Measurements from ENCODE around the gene CDIPT.
"Not testable (repeated sequence)": the region's sequence is repeated elsewhere in the genome, so short reads cannot be mapped to it uniquely, and the experiment has no call there.

The CDIPT gene, protein sequence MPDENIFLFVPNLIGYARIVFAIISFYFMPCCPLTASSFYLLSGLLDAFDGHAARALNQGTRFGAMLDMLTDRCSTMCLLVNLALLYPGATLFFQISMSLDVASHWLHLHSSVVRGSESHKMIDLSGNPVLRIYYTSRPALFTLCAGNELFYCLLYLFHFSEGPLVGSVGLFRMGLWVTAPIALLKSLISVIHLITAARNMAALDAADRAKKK

DNA sequence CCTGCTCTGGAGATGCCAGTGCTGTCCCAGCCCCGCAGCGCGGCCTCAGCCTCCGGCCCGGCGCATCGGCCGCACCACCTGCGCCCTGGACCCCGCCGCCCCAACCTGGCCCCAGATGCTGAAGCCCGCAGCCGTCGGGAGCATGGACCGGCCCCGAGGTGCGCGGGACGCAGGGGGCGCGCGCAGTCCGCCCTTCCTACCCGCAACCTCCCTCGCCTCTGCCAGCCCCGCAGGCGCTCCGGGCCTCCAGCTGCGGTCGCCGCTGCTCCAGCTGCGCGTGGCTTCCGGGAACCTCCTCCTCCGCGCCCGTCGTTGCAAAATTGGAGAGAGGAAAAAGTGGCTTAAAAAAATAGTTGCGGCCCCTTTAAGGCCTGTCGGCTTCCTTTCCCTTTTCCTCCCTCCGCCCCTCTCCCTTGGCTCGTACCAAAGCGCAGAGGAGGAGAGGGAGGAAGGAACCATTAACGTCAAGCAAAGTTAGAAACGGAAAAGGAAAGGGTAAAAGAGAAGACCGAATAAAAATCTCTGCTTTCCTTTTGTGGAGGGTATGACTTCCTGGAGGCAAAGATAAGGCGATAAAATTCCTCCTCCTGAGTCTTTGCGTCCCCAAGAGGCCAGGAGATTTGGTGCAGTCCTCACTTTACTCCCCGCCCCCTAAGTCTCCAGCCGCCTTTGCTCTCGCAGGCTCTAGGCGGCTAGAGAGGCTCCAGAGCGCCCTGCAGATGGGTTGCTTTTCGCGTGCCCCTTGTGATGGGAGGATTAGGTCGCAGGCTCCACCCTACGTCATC lies at the start of gene CDIPT:
CDIPT (minus strand) TSS at position 343 of the 785 bp plus-strand sequence. CDS start 369 bp downstream, outside the sequence.
- peak; percentile 88 for DNase-seq (ENCODE audit: low read depth, low spot score)

DNA sequence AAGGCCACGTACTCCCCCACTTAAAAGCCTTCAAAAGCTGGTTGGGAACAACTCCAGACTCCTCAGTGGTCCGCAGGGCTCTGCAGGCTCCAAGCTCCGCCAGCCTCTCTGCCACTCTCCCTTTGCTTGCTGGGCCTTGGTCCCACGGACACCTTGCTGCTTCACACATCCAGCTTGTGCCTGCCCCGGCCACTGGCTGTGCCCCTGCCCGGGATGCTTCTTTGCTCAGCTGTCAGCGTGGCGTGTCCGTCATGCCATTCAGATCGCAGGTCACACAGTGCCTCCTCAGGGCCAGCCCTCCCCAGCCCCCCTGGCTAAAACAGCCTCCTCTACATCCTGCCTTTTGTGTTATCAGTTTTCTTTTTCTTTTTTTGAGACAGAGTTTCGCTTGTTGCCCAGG lies 49.1 kb upstream of the CDIPT start:
- DNase-seq (ENCODE audit: low read depth, low spot score) = no peak

DNA sequence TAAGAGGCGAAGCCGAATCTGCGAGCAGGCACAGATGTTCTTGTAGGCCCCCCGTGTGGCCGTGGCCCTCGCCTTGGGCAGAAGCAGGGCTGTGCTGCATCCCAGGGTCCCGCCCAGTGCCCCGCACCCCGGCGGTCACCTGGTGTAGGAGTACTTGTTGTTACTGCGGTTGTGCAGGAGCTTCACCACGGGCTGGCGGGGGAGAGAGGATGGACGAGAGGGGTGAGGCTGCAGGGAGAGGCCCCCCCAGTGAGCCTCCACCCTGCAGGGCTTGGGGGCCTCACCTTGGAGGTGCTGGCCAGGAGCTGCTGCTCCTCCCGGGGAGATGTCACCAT lies 48.6 kb upstream of the CDIPT start:
- DNase-seq (ENCODE audit: low read depth, low spot score) = no peak

DNA sequence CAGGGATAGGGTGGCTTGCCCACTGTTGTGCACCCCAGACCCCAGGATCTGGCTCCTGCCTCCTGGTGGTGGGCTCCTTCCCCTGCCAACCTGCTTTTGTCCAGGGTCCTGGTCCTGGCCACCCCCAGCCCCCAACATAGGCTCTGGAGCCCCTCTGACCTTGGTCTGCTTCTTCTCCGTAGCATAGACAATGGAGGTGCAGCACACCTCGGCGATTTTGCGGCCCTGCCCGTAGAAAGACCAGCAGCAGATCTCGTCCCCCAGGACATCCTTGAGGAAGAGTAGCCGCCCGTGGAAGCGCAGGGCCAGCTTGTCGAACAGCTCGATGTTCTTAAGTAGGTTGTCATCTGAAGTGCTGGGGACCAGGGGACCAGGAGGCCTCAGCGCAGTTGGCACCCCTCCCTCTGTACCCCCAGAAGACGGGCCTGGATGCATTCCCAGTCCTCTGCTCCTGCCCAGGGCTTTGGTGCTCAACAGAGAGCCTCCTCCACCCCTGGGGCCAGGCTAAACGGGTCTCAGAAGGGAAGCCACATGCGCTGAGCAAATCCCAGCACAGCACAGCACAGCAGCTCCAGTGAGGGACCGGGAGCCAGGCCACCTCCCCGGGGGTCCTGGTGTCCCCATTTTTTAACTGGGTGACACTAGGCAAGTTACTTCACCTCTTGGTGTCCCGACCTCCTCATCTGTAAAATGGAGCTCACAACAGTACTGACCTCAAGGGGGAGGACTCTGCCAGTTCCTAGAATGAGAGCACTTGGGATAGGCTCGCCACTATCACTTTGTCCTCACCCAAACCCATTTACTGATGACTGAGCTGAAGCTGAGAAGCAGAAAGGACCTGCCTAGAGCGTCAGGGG lies 48.0 kb upstream of the CDIPT start:
- no peak for DNase-seq (ENCODE audit: low read depth, low spot score)

DNA sequence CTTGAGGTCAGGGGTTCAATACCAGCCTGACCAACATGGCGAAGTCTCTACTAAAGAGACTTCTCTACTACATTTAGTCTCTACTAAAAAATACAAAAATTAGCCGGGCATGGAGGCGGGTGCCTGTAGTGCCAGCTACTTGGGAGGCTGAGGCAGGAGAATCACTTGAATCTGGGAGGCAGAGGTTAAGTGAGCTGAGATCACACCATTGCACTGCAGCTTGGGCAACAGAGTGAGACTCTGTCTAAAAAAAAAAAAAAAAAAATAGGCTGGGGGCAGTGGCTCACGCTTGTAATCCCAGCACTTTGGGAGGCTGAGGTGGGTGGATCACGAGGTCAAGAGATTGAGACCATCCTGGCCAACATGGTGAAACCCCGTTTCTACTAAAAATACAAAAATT lies 46.8 kb upstream of the CDIPT start:
- DNase-seq (ENCODE audit: low read depth, low spot score) = not testable (repeated sequence)

DNA sequence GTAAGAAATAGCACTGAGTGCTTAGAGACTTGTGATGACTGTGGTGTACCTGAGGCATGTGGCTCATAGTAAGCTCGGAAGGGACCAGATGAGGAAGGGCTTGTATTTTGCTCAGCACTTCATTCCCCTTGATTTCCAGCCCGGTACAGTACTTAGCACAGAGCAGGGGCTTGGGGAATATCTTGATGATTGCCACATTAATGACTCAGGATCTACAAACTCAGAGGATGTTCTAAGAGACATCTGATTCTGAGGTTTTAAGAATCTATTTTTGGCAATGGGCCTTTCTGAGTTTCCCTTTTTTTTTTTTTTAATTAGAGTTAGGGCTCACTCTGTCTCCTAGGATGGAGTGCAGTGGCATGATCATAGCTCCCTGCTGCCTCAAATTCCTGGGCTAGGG lies 46.4 kb upstream of the CDIPT start:
- DNase-seq (ENCODE audit: low read depth, low spot score) = no peak

DNA sequence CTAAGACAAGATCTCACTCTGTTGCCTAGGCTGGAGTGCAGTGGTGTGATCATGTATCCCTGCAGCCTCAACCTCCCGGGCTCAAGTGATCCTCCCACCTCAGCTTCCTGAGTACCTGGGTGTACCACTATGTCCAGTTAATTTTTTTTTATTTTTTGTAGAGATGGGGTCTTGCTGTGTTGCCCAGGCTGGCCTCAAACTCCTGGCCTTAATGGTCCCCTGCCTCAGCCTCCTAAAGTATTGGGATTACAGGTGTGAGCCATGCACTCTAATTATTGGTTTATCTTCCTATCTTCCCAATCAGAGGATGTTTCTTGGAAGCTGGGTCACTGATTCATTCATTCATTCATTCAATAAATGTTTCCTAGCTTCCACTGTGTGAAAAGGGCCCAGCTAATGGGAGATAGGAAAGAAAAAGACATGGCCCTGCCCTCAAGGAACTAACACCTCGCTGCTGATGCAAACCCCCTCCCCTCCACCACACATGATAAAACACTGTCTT lies 45.7 kb upstream of the CDIPT start:
- DNase-seq (ENCODE audit: low read depth, low spot score) = no peak

DNA sequence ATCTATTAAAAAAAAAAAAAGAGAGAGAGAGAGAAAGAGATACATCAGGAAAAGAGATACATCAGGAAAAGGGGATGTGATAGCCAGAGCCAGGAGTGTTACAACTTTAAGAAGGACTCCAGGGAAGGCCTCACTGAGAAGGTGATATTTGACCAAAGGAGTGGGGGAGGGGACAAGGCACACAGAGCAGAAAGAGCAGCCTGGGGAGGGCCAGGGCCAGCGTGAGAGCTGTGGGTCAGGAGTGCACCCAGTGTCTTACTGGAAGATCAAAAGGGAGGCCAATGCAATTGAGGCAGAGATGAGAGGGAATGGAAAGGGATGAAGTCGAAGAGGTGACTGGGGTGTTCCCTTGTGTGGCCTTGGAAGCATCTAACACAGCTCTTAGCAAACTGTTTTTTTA lies 44.9 kb upstream of the CDIPT start:
- no peak for DNase-seq (ENCODE audit: low read depth, low spot score)

DNA sequence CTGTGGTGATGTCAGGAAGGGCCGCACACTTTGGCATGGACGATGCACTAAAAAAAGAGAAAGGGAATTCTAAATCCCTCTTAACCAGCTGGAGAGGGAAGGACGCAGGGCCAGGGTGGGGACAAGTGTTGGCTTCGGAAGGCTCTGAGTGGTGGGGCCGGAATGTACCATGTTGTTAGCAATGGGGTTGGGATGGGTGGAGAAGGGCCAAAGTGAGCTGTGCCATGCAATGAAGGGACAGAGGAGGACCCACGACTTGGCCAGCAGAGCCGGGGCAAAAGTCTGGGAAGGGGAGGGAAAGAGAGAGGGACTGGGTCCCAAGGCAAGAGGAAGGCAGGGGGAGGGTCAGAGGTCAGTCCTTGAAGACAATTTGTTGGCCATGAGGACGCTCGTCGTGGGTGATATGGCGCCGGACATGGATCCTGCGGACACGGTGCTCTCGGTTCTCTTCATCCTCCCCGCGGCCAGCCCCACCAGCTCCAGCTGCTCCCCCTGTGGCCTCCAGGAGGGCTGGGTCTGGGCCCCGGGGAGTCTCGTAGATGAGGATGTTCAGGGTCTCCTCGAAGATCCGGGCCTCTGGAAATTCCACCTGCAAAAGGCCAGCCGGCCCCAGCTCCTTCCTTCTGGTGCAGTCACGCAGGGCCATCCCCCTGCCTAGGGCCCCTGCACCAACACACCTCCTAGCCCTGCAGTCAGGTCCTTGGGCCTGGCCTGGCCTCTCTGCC lies 43.7 kb upstream of the CDIPT start:
- no peak for DNase-seq (ENCODE audit: low read depth, low spot score)

DNA sequence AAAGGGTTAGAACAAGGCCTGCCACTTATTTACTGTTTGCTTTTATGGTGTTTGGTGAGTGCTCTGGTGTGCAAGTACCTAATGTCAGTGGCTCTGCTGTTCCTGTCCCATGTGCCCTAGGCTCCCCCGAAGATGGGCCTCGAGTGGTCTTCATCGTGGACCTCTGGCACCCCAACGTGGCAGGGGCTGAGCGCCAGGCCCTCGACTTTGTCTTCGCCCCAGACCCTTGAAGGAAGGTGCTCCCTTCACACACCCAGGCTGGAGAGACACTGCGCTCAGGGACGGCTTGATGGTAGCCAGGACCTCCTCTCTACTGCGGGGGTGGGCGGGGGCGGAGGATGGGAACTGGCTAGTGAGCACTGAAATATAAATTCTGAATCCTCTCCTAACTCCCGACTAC lies 42.6 kb upstream of the CDIPT start:
- DNase-seq (ENCODE audit: low read depth, low spot score) = no peak

DNA sequence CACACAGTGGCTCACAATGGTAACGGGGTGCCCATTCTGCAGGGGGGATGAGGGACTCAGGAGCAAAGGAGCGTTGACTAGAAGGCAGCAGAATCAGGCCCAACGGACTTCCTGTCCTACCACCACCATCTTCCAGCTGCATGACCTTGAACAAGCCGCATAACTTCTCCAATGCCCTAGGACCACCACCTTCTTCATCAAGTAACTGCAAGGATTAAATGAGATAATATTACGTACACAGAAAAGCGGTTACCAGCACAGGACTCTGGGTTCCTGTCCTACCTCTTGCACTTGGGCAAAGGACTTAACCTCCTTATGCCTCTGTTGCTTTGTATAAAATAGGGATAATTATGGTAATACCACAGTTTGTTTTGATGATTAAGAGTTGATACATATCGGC lies 41.9 kb upstream of the CDIPT start:
- no peak for DNase-seq (ENCODE audit: low read depth, low spot score)

DNA sequence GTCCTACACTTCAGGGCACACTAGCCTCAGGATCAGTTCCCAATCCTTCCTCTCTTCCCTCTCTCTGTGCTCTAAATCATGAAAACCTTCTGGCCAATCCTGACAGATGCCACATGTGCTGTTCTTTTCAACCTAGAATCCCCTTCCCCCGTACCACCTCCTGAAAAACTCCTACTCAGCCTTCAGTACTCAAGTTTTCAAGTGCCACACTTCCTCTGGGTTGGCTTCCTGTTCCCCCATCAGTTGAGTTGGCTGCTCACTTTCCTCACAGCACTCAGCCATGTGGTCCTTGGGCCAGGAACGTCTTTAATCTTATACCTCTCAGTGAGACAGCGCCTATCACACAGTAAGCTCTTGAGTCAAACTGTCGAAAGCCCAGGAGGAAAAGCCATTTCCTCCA lies 40.6 kb upstream of the CDIPT start:
- no peak for DNase-seq (ENCODE audit: low read depth, low spot score)

DNA sequence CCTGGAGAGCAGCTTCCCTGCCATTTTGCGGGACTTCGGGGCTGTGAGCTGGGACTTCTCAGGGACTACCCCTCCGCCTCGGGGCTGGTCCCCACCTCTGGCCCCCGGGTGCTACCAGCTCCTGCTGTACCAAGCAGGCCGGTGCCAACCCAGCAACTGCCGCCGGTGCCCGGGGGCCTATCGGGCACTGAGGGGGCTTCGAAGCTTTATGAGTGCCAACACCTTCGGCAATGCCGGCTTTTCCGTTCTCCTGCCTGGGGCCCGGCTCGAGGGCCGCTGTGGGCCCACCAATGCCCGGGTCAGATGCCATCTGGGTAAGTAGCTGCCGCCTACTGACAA lies 38.5 kb upstream of the CDIPT start:
- DNase-seq (ENCODE audit: low read depth, low spot score) = no peak

DNA sequence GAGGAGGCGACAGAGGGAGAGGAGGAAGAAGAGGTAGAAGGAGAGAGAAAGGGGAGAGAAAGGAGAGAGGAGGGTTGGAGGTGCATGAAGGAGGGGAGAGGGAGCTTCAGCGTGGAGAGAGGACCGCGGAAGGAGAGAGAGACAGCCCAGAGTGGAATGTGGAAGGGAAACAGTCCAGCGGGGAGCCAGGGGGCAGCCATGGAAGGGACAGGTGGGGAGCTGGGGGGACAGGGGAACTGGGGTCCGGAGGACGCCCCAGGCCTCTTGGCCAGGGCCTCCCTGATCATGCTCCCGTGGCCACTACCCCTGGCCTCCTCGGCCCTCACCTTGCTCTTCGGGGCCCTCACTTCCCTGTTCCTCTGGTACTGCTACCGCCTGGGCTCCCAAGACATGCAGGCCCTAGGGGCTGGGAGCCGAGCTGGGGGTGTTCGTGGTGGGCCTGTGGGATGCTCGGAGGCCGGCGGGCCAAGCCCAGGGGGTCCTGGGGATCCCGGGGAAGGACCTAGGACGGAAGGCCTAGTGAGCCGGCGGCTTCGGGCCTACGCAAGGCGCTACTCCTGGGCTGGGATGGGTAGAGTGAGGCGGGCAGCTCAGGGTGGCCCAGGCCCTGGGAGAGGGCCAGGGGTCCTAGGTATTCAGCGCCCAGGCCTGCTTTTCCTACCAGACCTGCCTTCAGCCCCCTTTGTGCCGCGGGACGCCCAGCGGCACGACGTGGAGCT lies 38.0 kb upstream of the CDIPT start:
- no peak for DNase-seq (ENCODE audit: low read depth, low spot score)

DNA sequence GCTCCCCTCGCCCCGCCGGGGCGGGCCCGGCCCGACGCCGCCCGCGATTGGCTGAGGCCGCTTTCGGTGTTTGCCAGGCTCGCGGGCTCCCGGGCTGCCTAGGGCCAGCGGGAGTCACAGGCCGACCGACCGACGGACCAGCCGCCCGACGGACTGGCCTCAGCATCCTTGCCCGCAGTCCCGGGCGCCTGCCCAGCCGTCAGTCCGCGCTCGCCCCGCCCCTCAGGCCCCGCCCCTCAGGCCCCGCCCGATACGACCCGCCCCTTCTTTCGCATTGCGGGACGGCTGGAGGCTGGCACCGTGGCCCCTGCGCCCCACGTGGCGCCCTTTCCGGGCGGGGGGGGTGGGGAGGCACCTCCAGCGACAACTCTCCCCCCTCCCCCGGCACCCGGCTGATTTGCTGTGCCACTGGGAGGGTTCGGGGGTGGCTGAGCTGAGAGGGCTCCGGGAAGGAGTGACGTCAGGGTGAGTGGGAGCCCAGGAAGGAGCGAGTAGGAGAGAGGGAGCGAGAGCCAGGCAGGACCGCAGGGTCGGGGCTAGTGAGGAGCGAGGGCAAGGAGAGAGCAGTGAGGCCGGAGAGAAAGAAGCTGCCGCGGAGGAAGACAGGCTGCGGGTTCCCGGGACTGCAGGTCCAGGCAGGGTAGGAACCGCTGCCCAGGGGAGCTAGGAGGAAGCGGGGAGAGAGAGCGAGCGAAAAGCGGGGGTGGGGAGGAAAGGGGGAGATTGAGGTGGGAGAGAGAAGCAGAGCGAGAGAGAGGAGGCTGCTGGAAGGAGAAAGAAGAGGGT lies 37.3 kb upstream of the CDIPT start, which contains the start of gene ASPHD1:
ASPHD1 (plus strand) TSS at position 387 of the 786 bp plus-strand sequence. CDS start 484 bp downstream, outside the sequence.
- DNase-seq (ENCODE audit: low read depth, low spot score) = peak; percentile 20

DNA sequence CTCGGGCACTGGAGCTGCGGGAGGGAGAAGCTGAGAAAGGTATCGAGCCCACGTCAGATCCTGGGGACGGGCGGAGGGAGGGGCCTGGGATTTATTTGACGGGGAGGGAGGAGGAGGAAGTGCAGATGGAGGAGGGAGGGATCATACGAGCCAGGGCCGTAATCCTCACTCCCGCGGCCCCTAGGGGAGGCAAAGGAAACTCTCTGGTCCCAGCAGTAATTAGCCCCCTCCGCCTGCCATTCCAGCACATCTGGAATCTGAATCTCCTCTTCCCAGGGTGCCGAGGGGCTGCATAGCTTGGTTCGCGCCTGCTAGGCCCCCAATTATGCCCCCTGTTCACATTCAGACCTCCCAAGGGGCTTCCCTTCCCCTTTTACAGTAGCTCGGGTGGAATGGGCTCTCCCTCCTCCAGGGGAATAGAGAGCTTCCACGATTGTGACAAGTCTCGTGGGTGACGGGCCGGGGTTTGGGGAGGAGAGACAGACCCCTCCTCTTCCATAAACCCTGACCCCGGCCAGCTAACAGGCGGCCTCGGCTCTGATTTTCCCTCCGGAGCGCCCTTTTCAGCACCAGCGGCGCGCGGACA lies 36.6 kb upstream of the CDIPT start, which contains the start of gene SEZ6L2:
SEZ6L2 (minus strand) TSS at position 35 of the 586 bp plus-strand sequence. CDS start 531 bp downstream, outside the sequence.
- peak; percentile 24 for DNase-seq (ENCODE audit: low read depth, low spot score)

DNA sequence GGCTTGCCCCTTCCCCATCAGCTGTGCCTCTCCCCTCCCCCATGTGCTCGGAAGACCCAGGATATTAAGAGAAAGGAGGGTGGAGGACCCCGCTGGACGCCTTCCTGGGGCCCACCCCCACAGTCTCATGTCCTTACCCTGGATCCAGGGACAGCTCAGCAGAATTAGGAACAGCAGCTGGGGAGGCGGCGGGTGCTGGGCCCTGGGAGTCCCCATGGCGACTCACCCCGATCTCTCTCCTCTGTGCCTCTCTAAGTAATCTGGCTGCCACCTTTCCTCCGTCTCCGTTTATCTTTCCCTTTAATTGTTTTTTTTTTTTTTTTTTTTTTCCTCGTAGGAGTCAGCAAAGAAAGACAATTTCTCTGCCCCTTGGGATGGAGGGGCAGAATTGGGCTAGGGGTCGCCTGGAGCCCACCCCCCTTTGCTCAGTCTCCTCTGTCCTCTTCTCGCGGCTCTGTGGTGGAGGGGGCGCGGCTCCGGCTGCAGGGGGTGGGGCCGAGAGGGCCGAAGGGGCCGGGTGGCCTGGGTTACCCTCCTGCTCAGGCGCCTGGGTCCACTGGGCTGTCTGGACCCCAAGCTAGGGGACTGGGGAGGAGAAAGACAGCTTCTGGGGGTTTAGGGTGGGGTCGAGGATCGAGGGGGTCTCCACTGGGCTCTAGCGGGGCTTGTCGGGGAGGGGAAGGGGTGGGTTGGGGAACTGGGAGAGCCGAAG lies 35.9 kb upstream of the CDIPT start:
- no peak for DNase-seq (ENCODE audit: low read depth, low spot score)

DNA sequence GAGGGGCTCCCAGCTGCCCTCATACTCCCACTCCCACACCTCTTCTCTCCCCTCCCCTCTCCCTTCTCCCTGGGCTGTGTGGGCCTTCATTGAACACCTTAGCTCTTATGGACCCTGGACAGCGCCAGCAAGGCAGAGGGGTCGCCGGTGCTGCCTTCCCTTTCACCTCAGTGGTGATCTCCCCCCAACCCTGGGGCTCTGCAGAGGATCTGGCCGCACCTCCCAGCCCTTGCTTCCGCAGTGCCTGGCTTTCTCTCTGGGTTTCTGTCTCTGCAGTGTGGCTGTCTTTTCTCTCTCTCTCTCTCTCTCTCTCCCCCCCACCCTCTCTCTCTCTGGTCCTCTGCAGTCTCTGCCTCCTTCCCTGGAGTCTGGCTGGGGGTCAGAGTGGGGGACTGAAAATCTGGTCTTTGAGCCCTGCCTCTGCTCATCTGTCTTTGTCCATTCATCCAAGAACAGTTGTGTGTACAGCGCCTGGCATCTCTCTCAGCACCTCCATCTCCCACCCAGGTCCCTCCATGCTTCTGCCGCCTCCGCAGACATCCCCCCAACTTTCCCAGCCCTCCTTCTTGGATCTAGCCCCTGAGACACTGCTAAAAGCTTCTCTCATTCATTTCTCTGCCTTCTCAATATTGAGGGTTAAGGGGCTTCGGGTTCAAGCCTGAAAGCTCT lies 35.2 kb upstream of the CDIPT start:
- DNase-seq (ENCODE audit: low read depth, low spot score) = no peak

All from brain pericyte (primary cell).